ENCODE results near the gene MUL1.

MUL1 gene

DNA sequence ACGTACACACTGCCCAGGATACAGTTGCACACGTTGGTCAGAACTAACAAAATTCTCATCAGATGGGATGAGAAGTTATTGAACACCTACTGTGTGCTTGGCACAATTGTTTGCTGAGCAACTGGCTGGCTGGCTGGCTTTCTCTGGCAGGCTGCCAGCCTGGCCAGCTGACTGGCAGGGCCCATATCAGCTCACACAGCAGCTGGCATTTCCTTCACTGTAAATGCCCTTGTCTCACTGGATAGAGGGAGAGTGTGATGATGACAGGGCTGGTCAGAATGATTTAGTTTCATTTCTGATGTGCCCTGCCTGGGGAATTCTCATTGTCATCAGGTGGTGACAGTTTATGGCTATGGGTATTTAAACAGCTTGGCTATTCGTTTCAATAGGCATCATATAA lies 37.8 kb downstream of the MUL1 start:
- no peak for DNase-seq (ENCODE audit: low read depth in 2 of 2)

DNA sequence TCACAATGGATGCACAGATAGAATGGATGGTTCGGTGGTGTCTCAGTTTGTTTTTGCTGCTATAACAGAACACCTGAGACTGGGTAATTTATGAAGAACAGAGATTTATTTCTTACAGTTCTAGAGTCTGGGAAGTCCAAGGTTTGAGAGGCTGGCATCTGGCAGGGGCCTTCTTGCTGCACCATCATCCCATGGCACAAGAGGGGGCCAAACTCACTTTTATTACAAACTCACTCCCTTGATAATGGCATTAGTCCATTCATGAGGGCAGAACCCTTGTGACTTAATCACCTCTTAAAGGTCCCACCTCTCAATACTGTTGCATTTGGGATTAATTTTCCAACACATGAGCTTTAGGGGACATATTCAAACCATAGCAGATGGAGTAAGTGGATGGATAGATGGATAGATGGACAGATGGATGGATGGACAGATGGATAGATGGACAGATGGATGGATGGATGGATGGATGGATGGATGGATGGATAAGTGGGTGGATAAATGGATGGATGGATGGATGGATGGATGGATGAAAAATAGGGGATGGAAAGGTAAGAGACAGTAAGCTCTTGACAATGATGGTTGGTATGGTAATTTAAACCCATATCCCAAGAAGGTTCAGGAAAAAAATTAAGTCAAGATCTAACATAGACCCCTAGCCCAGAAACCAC lies 38.4 kb downstream of the MUL1 start:
- DNase-seq (ENCODE audit: low read depth in 2 of 2) = no peak

DNA sequence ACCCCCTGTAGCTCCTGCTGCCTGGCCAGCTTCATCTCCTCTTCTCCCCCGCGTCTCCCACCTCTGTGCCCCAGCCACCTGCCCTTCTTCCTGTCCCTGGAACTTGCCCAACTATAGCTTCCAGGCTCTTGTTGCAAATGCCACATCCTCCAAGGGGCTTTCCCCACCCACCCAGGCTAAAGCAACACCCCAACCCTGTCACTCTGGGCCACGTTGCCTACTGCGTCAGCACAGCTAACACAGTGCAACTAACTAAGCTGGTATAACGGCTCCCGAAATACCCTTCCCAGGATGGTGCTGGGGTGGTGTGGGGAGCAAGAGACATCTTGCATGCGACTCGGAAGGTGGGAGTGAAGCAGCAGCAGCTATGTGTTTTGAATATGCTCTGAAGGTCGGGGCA lies 41.7 kb downstream of the MUL1 start:
- no peak for DNase-seq (ENCODE audit: low read depth in 2 of 2)

DNA sequence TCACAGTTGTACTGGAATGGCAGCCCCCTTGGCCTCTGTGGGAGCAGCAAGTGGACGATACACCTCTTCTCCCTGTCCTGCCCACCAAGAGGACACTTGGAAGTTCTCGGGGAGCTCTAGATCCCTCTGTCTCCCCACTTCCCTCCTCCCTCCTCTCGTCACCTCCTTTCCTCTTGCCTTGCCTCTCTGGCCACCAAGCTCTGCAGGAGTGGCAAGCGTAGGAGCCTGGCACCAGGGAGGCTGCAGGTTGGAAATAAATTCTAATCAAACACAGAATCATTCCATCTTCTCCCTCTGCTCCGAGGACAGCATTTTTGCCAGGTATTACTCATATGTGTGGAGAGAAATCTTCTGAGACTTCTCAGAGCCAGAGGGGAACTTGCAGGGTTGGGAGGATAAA lies 42.8 kb downstream of the MUL1 start:
- no peak for DNase-seq (ENCODE audit: low read depth in 2 of 2)

DNA sequence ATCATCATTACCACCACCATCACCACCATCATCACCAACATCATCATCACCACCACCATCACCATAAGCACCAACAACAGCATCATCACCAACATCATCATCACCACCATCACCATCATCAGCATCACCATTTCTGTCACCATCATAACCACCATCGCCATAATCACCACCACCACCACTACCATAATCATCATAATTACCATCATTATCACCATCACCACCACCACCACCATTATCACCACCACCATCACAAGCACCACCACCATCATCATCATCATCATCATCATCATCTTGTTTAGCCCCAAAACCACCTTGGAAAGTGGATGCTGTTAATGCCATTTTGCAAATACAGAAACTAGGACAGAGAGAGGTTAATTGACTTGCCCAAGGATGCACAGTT lies 44.4 kb downstream of the MUL1 start:
- no peak for DNase-seq (ENCODE audit: low read depth in 2 of 2)

DNA sequence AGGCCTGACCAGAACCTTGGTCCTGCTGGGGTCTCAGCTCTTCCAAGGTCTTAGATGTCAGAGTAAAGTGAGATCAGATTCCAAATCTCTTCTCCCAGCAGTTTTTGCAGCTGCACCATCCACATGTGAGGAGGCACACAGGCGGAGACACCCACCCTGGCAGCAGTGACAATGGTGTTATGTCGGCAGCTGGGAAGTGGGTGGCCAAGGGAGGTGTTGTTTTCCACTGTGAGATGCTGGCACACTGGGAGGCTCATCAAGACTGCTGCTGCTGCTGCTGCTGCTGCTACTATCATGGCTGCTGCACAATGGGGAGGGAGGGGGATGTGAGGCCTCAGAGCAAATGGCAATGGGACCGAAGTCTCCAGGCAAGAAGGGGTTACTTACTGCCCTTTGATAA lies 45.6 kb downstream of the MUL1 start:
- no peak for DNase-seq (ENCODE audit: low read depth in 2 of 2)

DNA sequence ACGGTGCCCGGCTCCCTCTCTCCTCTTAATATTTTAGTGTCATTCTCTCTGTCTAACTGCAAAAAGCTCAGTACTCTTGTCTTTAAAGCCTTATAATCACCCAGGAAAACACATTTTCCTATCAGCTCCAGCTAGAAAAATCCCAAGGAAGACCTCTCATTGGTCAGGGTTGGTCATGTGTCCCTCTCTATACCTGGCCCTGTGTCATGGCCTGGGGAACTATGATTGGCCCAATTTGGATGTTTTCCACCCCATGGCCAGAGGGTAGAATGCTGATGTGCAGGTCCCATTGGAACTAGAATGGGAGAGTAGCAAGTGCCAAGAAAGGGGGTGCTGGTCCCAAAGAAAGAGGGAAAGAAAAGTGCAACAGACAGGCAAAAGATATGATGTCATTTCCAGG lies 49.2 kb downstream of the MUL1 start:
- DNase-seq (ENCODE audit: low read depth in 2 of 2) = no peak

DNA sequence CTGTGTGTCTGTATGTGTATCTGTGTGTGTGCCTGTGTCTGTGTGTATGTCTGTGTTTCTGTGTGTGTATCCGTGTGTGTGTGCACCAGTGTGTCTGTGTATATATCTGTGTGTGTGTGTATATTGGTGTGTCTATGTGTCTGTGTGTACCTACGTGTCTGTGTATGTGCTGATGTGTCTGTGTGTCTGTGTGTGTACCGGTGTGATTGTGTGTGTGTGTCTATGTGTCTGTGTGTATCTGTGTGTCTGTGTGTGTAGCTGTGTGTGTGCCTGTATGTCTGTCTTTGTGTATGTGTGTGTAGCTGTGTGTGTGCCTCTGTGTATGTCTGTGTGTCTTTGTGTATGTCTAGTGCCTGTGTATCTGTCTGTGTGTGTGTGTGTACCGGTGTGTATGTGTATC lies 53.9 kb downstream of the MUL1 start:
- no peak for DNase-seq (ENCODE audit: low read depth in 2 of 2)

DNA sequence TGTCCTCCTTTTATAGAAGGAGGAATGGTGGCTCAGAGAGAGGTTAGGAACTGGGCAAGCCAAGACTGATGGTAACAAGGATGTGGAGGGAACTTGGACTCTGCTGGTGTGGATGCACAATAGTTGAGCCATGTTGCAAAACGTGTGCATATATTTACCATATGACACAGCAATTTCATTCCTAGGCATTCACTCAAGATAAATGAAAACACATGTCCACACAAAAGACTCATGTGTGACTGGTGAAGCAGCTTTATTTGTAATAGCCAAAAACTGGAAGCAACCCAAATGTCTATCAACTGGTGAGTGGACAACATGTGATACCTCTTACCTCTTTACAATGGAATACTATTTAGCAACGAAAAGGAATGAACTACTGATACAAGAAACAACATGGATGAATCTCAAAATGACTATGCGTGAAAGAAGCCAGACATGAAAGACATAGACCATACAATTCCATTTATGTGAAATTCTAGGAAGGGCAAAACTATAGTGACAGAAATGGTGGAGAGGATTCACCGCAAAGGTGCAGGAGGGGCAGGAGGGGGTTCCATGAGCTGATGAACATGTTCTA lies 58.1 kb downstream of the MUL1 start:
- no peak for DNase-seq (ENCODE audit: low read depth in 2 of 2)

Data from stimulated activated CD4-positive, alpha-beta T cell treated with anti-CD3 and anti-CD28 coated beads, Interleukin-1b, Interleukin-23, amount 100 ng/mL, for 4 hours (primary cell).